Lower leg skin (tissue), 3 donors: ENCODE data around the gene HMGXB3.

Experiments used
- CTCF ChIP-seq, 3 donors: fragments of 450-650 bp; IDR thresholded peaks; one replicate each; pipeline ENCODE4 v1.5.1; 2016; ENCODE audit warnings: antibody characterized with exemption in 3 of 3, mild to moderate bottlenecking in 3 of 3, moderate library complexity in 2 of 3
- POLR2A ChIP-seq, 2 donors: fragments of 450-650 bp; IDR thresholded peaks; one replicate each; pipeline ENCODE4 v1.6.1; 2016 to 2017; ENCODE audit warnings: antibody characterized with exemption in 2 of 2, mild to moderate bottlenecking in 1 of 2, moderate library complexity in 1 of 2

GRCh38 chr5:150038547-150038946, 38.0 kb downstream of the HMGXB3 start:
- TF ChIP-seq CTCF (IDR thresholded peaks at IDR 0.05) (no peak), POLR2A (IDR thresholded peaks at IDR 0.05) (no peak)
